Femur (tissue), 1 donor: ENCODE results near the gene FCAMR.

Experiments
- DNase-seq: peaks from one replicate; pipeline ENCODE4 v3.0.0-alpha.2; 2017

Gene FCAMR, protein sequence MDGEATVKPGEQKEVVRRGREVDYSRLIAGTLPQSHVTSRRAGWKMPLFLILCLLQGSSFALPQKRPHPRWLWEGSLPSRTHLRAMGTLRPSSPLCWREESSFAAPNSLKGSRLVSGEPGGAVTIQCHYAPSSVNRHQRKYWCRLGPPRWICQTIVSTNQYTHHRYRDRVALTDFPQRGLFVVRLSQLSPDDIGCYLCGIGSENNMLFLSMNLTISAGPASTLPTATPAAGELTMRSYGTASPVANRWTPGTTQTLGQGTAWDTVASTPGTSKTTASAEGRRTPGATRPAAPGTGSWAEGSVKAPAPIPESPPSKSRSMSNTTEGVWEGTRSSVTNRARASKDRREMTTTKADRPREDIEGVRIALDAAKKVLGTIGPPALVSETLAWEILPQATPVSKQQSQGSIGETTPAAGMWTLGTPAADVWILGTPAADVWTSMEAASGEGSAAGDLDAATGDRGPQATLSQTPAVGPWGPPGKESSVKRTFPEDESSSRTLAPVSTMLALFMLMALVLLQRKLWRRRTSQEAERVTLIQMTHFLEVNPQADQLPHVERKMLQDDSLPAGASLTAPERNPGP

GRCh38 chr1:206970446-206970845, at the start of gene FCAMR:
Gene FCAMR, minus strand, starts transcription at chr1:206970460. Its CDS starts 335 bp downstream, at chr1:206970125.
- DNase-seq = no peak

DNA sequence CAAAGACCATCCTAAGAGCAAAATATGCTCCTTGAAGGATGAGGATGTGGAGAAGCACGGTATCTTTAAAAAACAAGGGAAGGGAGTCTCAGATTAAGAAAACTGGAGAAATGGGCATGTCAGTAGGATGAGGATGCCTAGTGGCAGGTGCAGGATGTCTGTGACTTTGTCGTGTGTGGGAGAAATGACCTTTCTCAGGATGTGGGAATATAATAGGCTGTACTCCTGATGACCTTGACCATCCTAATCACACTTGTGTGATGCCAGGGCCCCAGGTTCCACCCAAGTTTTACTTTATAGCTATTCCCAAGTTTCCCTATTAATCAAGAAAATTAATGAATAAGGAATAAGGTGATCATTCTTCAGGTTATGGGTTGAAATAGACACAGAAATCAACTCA, 49.4 kb upstream of the FCAMR start:
- DNase-seq = no peak

DNA sequence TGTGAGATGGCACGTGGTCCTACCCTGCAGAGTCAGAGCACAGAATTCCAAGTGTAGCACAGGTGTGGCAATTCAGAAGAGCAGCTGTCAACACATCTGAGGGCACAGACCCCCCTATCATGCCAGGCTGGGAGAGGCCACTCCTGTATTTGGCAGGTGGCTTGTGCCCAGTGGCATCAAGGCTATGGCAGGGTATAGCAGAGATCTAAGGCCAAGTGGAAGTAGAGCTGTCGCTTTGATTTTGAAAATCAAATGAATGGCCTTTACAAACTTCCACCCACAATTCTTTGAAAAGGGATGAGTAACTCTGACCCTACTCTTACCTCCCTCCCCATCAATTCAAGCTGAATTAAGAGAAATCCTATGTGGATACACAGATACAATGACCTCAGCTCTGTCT, 48.9 kb upstream of the FCAMR start:
- DNase-seq = no peak

- no peak for DNase-seq
These were observed 48.4 kb upstream of the FCAMR start for GRCh38 chr1:207018707-207019106.

- DNase-seq = peak; percentile 49
These were observed 47.6 kb upstream of the FCAMR start for GRCh38 chr1:207017615-207018559.

GRCh38 chr1:207015791-207016190, 45.5 kb upstream of the FCAMR start:
- DNase-seq = no peak

DNA sequence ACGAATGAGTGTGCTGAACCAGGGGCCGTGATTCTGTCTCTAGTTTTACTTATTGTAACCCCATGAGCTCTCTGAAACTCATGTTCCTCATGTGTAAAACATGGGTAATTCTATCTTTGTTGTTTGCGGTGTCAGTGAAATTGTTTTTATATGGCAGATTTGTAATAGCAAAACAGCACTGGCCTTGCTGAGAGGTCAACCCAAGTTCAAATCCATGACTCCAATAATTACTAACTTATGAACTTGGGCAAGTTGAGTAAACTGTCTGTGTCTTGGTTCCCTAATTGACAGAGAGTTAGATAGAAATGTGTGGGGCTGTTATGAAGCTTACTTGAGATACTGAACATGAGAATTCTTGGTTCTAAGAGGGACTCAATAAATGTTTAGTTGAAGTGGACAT, 44.5 kb upstream of the FCAMR start:
- no peak for DNase-seq

- no peak for DNase-seq
These were observed 43.2 kb upstream of the FCAMR start for GRCh38 chr1:207013321-207014085.

DNA sequence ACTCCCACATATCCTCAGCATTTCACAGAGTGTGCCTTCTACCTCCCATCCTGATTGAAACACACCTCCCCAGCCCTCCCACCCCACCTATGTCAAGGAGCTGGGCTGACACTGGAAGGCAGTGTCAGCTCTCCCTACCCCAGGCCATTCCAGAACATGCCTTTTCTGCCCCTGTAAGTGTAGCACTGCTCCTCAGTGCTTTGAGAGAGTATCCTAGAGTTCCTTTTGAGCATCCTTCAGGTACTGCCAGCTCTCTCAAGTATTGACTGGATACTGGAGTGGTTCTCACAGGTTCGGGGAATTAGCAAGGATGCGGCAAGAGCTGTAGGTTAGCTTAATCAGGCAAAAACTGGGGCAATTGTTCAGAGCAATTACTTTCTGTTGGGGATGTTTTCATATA, 40.5 kb upstream of the FCAMR start:
- DNase-seq = no peak

DNA sequence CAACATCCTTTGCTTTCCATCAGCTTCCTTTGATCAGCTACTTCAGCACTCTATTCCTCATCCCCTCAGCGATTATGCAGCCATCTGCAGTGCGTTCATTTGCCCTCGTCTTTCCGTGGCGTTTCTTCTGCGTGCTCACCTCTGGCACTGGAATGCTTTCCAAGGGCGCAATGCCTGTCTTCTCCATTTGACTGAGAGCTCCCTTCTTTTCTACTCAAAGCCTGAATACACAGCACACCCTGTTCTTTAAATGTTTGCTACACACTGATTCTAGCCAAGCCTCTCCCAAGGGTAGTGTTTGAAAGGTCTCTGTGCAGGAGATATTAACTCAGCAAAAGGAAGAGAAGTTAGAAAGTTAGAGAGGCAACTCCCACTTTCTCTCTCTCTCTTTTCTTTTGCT, 39.7 kb upstream of the FCAMR start:
- no peak for DNase-seq

DNA sequence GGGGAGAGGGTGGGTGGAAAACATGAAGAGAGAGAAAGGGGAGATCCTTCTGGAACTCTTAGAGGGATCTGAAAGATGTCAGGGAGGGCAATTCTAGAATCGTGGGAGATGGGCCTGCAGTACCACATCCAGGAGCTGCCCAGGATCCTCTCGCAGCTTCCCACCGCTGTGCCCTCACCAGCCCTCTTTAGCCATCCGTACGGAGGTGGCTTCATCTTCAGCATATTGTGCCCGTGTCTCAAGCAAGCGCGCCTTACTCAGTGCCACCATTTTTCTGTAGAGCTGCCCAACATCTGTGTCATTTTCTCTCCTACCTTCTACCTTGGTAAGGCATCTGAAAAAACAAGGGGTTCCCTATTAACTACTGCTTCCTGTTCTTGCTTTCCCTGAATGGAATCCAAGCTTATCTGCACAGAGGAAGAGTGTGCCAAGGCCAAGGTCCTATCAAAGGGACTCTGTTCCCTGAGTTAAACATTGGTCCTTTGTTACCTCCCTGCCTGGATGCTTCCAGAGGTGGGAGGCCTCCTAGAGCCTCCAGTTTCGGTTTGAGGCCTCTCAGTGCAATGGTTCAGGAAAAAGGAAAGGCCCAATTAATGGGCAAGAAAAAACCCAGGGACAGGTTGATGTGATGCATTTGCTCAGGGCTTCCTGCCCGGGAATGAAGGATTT, 39.1 kb upstream of the FCAMR start:
- no peak for DNase-seq

DNA sequence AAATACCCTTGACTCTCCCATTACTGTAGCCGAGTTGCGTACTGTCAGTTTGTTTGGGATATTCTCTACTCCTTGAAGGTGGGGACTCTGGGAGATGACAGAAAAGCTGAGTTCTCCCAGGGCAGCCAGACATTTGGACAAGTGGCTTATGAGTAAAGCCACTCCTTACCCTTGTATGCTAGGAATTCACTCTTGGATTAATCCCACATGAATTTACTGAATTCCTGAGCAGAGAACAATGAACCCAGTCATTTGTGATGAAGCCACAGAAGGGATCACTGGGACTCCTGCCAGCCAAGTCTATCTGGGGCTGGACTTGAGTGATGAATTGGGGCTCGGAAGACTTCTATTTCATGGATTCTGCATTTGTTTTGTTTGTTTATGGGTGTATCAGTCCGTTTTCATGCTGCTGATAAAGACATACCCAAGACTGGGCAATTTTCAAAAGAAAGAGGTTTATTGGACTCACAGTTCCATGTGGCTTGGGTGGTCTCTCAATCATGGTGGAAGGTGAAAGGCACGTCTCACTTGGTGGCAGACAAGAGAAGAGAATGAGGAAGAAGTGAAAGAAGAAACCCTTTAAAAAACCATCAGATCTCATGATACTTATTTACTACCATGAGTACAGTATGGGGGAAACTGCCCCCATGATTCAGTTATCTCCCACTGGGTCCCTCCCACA, 37.2 kb upstream of the FCAMR start:
- no peak for DNase-seq

DNA sequence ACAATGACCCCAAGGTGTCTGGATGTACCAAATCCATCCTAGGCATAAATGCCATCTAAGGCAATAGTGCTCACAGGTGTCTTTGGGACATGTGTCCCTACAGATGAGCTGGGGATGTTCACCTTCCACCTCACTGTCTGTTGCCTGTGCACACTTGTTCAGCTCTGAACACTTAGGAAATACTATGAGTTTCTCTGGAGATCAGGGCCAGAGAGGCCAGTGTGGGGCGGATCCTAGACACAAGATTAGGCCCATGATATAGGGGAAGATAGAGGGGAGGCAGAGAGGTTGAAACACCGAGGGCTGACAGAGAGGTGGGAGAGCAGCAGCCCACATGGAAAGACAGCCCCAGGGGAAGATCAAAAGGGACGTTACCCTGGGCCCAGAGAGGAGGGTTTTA, 36.7 kb upstream of the FCAMR start:
- no peak for DNase-seq

GRCh38 chr1:207006083-207006482, 35.8 kb upstream of the FCAMR start:
- DNase-seq = no peak

DNA sequence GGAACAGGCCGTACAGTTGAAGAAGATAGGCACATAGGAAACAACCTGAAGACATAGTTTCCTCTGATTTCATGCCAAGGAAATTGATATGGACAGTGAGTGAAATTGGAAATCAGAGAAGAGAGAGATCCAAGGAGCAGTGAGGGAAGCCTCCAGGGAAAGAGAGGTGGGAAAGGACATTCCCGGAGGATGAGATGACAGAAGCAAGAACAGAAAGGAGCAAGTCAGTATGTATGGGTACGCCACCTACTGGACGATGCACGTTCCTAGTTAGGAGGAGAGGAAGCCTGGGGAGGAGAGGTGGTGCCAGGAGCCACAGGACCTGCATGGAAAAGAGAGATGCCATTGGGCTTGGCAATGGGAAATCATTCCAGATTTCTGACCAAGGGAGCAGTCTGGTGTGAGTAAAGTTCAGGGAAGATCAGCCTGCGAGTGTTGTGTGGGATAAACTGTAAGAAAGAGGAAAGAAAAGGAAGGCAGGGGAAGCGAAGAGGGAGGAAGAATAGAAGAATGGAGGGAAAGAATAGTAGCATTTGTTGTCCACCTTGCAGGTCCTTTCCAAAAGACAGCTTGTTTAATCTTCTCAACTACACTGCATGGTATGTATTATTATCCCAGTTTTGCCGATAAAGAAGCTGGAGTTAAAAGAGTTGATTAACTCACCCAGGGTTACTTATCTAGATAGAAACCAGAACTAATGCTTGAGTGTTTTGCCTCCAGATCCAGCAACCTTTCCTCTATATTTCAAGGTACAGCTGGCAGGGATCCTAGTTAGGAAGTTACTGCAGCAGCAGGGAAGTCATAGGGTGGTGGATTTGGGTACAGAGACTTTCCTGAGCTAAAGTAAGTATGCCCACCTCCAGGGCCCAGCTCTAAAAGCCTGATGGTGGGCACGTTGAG, 34.9 kb upstream of the FCAMR start:
- no peak for DNase-seq

DNA sequence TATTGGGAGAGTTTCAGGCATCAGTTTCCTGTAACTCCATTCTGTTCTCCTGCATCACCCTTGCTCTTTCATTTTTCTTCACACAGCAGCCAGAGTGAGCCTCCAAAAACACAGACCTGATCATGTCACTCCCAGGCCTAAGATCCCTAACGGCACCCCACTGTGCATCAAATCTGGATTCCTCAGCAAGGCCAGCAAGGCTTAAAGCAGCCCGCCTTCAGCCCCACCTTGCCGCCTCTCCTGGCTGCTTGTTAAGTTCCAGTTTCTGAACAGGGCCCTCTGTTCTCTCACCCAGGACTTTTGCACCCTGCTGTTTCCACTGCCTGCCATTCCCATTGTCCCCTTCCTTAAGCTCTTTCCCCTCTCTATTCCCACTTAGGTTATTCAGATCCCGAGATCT, 33.0 kb upstream of the FCAMR start:
- DNase-seq = no peak

DNA sequence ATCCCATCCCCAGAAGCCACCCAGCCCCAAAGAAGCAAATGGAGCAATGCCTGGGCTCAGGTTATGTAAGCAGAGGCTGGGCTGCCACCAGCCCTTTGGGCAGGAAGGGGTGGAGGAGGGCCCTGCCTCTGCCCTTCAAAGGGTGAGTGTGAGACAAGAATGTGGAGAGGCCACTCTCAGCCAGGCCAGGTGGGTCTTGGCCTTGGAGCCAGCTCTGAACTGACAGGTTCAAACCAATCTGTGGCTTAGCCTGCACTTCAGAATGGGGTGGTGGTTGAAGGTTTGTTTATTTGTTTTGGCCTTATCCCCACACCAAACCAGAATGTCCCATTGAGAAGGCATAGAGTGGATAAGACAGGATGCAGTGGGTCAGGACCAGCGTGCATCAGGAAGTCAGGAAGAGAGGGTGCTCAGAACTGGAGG, 32.5 kb upstream of the FCAMR start:
- no peak for DNase-seq

DNA sequence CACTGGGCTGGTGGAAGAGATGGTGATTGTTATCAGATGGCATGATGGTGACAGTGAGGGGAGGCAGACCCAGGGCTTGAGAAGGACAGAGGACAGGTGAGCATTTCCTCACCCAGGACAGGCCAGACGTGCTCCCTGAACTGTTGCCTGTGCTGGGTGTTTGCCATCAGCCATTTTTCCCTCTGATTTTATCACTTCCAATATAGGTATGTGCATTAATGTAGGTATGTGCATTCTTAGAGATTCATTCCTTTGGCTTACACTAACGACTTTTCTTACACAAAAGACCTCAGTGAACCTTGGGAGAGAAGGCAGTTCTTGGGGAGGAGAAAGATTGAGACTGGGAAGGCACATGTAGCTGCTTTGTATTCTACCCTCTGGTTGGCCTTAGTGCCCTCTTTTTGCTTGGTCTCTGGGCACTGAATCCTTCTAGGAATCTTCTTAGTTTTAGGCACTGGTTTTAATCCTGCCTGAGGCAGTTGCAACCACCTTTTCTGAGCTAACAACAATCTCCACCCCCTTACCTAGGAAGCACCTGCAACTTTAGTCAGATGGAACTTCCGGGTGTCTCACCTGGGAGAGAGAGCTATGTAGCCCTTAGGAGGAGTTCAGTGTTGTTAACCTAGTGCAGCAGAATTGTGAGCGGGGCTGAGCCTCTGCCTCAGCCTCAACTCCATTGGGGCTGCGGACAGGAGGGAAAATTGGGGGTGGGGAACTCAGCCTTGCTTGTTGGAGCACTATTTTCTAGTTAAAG, 31.4 kb upstream of the FCAMR start:
- no peak for DNase-seq

DNA sequence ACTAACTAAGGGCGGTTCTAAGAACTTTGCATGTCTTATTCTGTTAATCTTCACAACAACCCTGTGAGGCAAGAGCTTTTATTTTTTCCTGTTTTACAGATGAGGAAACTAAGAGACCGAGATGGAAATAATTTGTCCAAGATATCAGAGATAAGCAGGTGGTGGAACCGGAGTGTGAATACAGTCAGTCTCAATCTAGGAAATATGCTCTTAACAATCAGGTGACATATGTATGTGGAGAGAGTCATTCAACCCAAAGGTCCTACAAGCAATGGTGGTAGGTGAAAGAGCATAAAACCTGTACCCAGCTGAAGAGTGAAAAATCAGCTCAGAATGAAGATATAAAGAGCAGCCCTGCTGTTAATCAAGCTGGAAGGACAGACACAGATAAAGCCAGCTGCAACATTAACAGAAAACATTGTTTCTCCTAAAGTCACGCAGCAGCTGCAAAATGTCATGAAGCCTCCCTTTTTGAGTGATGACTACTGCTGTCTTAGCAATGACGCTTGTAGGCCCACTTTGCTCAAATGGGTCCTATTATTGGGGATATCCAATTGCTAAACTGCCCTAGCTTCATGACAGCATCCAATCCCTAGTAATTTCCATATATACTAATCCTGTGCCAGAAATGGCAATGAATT, 30.5 kb upstream of the FCAMR start:
- DNase-seq = no peak
